Subcutaneous adipose tissue (tissue), 4 donors: ENCODE measurements around the gene ZFP14. TPM values are rescaled to one million over a fixed set of nuclear protein-coding genes. Genes with fewer than 3 reads are reported as not detected.

ENCODE experiments used
- total RNA-seq, 4 donors: library from RNA; depleted of rRNA; stranded (reverse); fragments of >200 nt; gene quantifications; one replicate each; pipeline ENCODE4 v1.1.0, GENCODE V29; 2016

Gene ZFP14
- total RNA-seq, 4 donors from 2014 or later, result 4.9 to 7.3 (median 5.7) TPM

Other genes starting within 250 kb of the ZFP14 start
- 100 to 1,000 TPM; 211 to 331 (median 247) TPM for gene CAPNS1, start 239.1 kb downstream of the ZFP14 start, total RNA-seq
- 100 to 1,000 TPM in 1 of 4 donors, 10 to 100 TPM in 3; 18.2 to 111 (median 72.9) TPM for gene COX7A1, start 226.8 kb downstream of the ZFP14 start, total RNA-seq
- gene ZNF565, start 164.5 kb downstream of the ZFP14 start, total RNA-seq, result 1 to 10 TPM; 2.9 to 6.6 (median 5.1) TPM
- gene ZNF146, start 164.1 kb downstream of the ZFP14 start, total RNA-seq, result 10 to 100 TPM; 39.1 to 76.4 (median 69.2) TPM
- gene ZFP82, start 39.4 kb upstream of the ZFP14 start, total RNA-seq, result 1 to 10 TPM; 3.5 to 7.0 (median 5.9) TPM
- 10 to 100 TPM in 3 of 4 donors, 1 to 10 TPM in 1; 9.9 to 22.4 (median 13.8) TPM for gene ZNF566, start 110.4 kb upstream of the ZFP14 start, total RNA-seq
- 10 to 100 TPM in 1 of 4 donors, 1 to 10 TPM in 3; 8.8 to 19.4 (median 9.4) TPM for gene ZNF260, start 149.1 kb upstream of the ZFP14 start, total RNA-seq
- 10 to 100 TPM in 1 of 4 donors, 1 to 10 TPM in 3; 7.5 to 12.2 (median 9.5) TPM for gene ZNF529, start 194.1 kb upstream of the ZFP14 start, total RNA-seq
- gene ZNF382, start 226.1 kb upstream of the ZFP14 start, total RNA-seq, result 1 to 10 TPM; 2.8 to 8.6 (median 5.3) TPM